Fibroblast of lung (primary cell): Measurements from ENCODE around the gene KLHL6. TPM values are rescaled to one million over a fixed set of nuclear protein-coding genes. Genes with fewer than 3 reads are reported as not detected.

Experiments used
- DNase-seq, 2 donors: peaks; one replicate each; pipeline versions ENCODE4 v3.0.0 to v3.0.0-alpha.2; 2010; ENCODE audit warnings: low read depth in 2 of 2
- H2AFZ ChIP-seq: 2 replicates; pipeline ENCODE4 v1.5.1; 2012; ENCODE audit warnings: low read length, control low read depth, inconsistent platforms
- H3K27ac ChIP-seq: 2 replicates; pipeline ENCODE4 v1.5.1; 2011; ENCODE audit warnings: low read length, control low read depth; ENCODE audit not compliant: insufficient read depth
- H3K27me3 ChIP-seq: 2 replicates; pipeline ENCODE4 v1.5.1; 2011; ENCODE audit warnings: mild to moderate bottlenecking, low read length; ENCODE audit not compliant: control insufficient read depth, insufficient read depth
- H3K36me3 ChIP-seq: 2 replicates; pipeline ENCODE4 v1.5.1; 2011; ENCODE audit warnings: low read length; ENCODE audit not compliant: control insufficient read depth, insufficient read depth
- H3K4me1 ChIP-seq: 2 replicates; pipeline ENCODE4 v1.5.1; 2011; ENCODE audit warnings: low read length; ENCODE audit not compliant: control insufficient read depth, insufficient read depth; ENCODE audit errors: extremely low read depth
- H3K4me2 ChIP-seq: 2 replicates; pipeline ENCODE4 v1.5.1; 2011; ENCODE audit warnings: low read length, control low read depth; ENCODE audit not compliant: insufficient read depth; ENCODE audit errors: extremely low read depth
- H3K4me3 ChIP-seq, 4 experiments: fragments of 200-600 bp in 1 of 4; sonication (generic) in 1 of 4; replicated peaks in 1 of 4; 2 replicates each; pipeline ENCODE4 v1.5.1; 2011 to 2016; ENCODE audit warnings: low read length in 4 of 4, low read depth in 3 of 4, mild to moderate bottlenecking in 3 of 4, control low read depth in 2 of 4, inconsistent platforms in 1 of 4, mixed read lengths in 1 of 4; ENCODE audit not compliant: insufficient read depth in 1 of 4; ENCODE audit errors: control extremely low read depth in 1 of 4
- H3K79me2 ChIP-seq: 2 replicates; pipeline ENCODE4 v1.5.1; 2012; ENCODE audit warnings: mild to moderate bottlenecking, low read length, inconsistent platforms; ENCODE audit not compliant: control insufficient read depth, insufficient read depth
- H3K9ac ChIP-seq: 2 replicates; pipeline ENCODE4 v1.5.1; 2011; ENCODE audit warnings: mild to moderate bottlenecking, low read length, control low read depth; ENCODE audit not compliant: insufficient read depth
- H3K9me3 ChIP-seq: 2 replicates; pipeline ENCODE4 v1.5.1; 2012; ENCODE audit warnings: low read depth, low read length; ENCODE audit not compliant: control insufficient read depth, insufficient read depth
- H4K20me1 ChIP-seq: 2 replicates; pipeline ENCODE4 v1.5.1; 2011; ENCODE audit warnings: low read length; ENCODE audit not compliant: control insufficient read depth, insufficient read depth; ENCODE audit errors: extremely low read depth
- EZH2 ChIP-seq: IDR thresholded peaks from 2 replicates; pipeline ENCODE4 v1.5.1; 2012; ENCODE audit warnings: low read length, control low read depth, mild to moderate bottlenecking; ENCODE audit errors: missing control alignments
- polyA plus RNA-seq, 2 donors: library from polyadenylated mRNA; depleted of rRNA in 1 of 2; stranded (reverse) in 1 of 2; unstranded in 1 of 2; fragments of >200 nt; gene quantifications; 2 replicates each; pipeline ENCODE4 v1.2.1, GENCODE V29; 2011 to 2012; ENCODE audit warnings: missing spikeins in 1 of 2
- total RNA-seq: library from RNA; depleted of rRNA; stranded (reverse); fragments of >200 nt; gene quantifications from 2 replicates; pipeline ENCODE4 v1.2.1, GENCODE V29; 2014
- TF ChIP-seq, protein P1 (sequence below), 2 donors: IDR thresholded peaks in 1 of 2; conservative IDR thresholded peaks in 1 of 2; 1 replicate in 1 of 2; 2 replicates in 1 of 2; pipeline ENCODE4 v1.5.1; 2011 to 2012; ENCODE audit warnings: low read length in 2 of 2, control low read depth in 1 of 2, inconsistent platforms in 1 of 2, low read depth in 1 of 2, mild to moderate bottlenecking in 1 of 2

The KLHL6 gene
- total and polyA plus RNA-seq, 2 donors (not counting 1 experiment from before 2014, with no cell fraction given) = not detected

DNA sequence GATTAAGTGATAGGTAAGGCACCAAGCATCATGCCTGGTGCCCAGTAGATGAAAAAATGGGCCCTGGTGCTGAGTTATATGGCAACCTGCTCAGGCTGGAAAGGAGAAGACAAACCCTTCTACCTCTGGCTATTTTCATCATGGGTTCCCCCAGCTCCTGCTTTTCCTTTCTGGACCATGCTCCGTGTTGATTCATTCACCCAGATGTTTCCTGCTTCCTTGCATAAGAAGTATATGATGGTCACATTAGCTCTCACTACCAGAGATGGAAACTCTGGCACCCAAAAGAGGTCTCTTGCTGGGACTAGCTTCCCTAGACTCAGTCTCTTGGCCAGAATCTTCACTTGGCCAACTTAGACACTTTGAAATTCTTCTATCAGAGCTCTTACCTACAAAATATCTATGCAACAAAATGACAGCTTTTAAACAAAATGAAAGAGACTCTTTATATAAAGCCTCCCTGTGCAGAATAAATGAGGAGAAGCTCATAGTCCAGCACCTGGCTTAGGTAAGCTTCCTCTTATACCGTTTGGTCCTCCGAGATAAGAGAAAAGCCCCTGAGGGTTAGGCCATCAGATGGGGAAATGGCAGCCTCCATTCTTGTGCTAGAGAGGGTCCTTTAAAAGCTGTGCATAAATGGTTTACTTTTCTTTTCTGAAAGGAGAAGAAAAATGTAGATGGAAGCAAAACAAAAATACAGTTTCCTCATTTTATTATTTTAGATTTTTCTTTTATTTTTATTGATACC, 80.3 kb downstream of the KLHL6 start:
- no peaks in the 10 kb centered on the region for H3K79me2 ChIP-seq
- H3K4me3 ChIP-seq = no peak overlapping the region
- no peaks in the 10 kb centered on the region for H4K20me1 ChIP-seq
- no peak overlapping the region for H3K4me2 ChIP-seq
- H3K27ac ChIP-seq = no peak overlapping the region
- no peaks in the 10 kb centered on the region for H3K9me3 ChIP-seq
- TF ChIP-seq EZH2 = no peak
- TF ChIP-seq, protein P1, sequence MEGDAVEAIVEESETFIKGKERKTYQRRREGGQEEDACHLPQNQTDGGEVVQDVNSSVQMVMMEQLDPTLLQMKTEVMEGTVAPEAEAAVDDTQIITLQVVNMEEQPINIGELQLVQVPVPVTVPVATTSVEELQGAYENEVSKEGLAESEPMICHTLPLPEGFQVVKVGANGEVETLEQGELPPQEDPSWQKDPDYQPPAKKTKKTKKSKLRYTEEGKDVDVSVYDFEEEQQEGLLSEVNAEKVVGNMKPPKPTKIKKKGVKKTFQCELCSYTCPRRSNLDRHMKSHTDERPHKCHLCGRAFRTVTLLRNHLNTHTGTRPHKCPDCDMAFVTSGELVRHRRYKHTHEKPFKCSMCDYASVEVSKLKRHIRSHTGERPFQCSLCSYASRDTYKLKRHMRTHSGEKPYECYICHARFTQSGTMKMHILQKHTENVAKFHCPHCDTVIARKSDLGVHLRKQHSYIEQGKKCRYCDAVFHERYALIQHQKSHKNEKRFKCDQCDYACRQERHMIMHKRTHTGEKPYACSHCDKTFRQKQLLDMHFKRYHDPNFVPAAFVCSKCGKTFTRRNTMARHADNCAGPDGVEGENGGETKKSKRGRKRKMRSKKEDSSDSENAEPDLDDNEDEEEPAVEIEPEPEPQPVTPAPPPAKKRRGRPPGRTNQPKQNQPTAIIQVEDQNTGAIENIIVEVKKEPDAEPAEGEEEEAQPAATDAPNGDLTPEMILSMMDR (conservative IDR thresholded peaks at IDR 0.05 in 1 of 2, IDR thresholded peaks at IDR 0.05 in 1 of 2; ENCODE audit: low read depth in 1 of 2, low read length in 2 of 2) = no peak
- H3K4me1 ChIP-seq = no peaks in the 10 kb centered on the region
- no peaks in the 10 kb centered on the region for H3K36me3 ChIP-seq
- no peak for DNase-seq
- H3K27me3 ChIP-seq = peaks cover 3% of the 10 kb centered on the region
- H2AFZ ChIP-seq = no peak overlapping the region
- H3K9ac ChIP-seq = no peak overlapping the region

DNA sequence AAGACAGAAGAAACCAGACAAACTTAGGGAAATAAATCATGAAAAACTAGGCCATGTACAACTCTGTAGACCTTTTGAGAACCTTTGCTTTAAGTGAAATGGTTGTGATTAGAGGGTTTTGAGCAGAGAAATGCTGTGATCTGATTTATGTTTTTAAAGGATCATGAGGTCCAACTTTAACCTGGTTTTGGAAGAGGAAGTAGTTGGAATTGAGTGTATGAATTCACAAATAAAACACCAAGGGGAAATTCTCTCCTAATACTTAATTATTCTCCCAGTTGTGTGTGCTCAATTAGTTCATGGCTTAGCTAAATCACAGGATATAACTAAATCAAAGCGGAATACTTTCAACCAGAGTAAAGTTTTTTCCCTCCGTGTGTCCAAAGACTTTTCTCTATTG, 81.5 kb downstream of the KLHL6 start:
- H3K9me3 ChIP-seq = no peaks in the 10 kb centered on the region
- no peaks in the 10 kb centered on the region for H3K79me2 ChIP-seq
- H3K4me3 ChIP-seq = no peak overlapping the region
- no peak for DNase-seq
- no peak for TF ChIP-seq EZH2
- TF ChIP-seq, protein P1 (conservative IDR thresholded peaks at IDR 0.05 in 1 of 2, IDR thresholded peaks at IDR 0.05 in 1 of 2; ENCODE audit: low read depth in 1 of 2, low read length in 2 of 2) = no peak
- H3K4me2 ChIP-seq = no peak overlapping the region
- peaks cover 3% of the 10 kb centered on the region for H3K27me3 ChIP-seq
- H3K27ac ChIP-seq = no peak overlapping the region
- H3K9ac ChIP-seq = no peak overlapping the region
- H4K20me1 ChIP-seq = no peaks in the 10 kb centered on the region
- H3K36me3 ChIP-seq = no peaks in the 10 kb centered on the region
- H2AFZ ChIP-seq = no peak overlapping the region
- peaks cover 2% of the 10 kb centered on the region for H3K4me1 ChIP-seq

DNA sequence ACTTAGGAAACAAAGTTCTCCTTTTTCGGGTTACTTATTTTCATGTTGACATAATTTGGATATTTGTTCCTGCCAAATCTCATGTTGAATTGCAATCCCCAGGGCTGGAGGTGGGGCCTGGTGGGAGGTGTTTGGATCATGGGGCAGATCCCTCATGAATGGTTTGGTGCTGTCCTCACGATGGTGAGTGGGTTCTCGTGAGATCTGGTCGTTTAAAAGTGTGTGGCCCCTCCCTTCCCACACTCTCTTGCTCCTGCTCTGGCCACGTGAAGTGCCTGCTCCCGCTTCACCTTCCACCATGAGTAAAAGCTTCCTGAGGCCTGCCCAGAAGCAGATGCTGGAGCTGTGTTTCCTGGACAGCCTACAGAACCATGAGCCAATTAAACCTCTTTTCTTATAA, 83.4 kb downstream of the KLHL6 start:
- DNase-seq = no peak
- H3K27me3 ChIP-seq = peaks cover 3% of the 10 kb centered on the region
- no peaks in the 10 kb centered on the region for H3K79me2 ChIP-seq
- TF ChIP-seq, protein P1 (conservative IDR thresholded peaks at IDR 0.05 in 1 of 2, IDR thresholded peaks at IDR 0.05 in 1 of 2; ENCODE audit: low read depth in 1 of 2, low read length in 2 of 2) = no peak
- no peak for TF ChIP-seq EZH2
- no peak overlapping the region for H3K4me2 ChIP-seq
- H4K20me1 ChIP-seq = no peaks in the 10 kb centered on the region
- H2AFZ ChIP-seq = no peak overlapping the region
- H3K9me3 ChIP-seq = no peaks in the 10 kb centered on the region
- H3K27ac ChIP-seq = no peak overlapping the region
- H3K36me3 ChIP-seq = no peaks in the 10 kb centered on the region
- H3K4me1 ChIP-seq = peaks cover 2% of the 10 kb centered on the region
- H3K4me3 ChIP-seq = no peak overlapping the region
- no peak overlapping the region for H3K9ac ChIP-seq
